ENCODE data around the gene FIBP.

GRCh38 chr11:65842144-65842543 lies 46.1 kb downstream of the FIBP start:
- TF ChIP-seq CTCF (IDR thresholded peaks at IDR 0.05 in 4 of 5, conservative IDR thresholded peaks at IDR 0.05 in 1 of 5) = no peak
- no peak for TF ChIP-seq POLR2A (IDR thresholded peaks at IDR 0.05)
